ENCODE measurements around the gene PODXL2.

Gene PODXL2

GRCh38 chr3:127709320-127710060 is 80.5 kb downstream of the PODXL2 start:
- no peak for DNase-seq (ENCODE audit: low read depth in 3 of 3)

- DNase-seq (ENCODE audit: low read depth in 3 of 3) = no peak
Observed at GRCh38 chr3:127710155-127710941, 81.4 kb downstream of the PODXL2 start.

GRCh38 chr3:127711021-127711695 is 82.2 kb downstream of the PODXL2 start:
- no peak for DNase-seq (ENCODE audit: low read depth in 3 of 3)

DNA sequence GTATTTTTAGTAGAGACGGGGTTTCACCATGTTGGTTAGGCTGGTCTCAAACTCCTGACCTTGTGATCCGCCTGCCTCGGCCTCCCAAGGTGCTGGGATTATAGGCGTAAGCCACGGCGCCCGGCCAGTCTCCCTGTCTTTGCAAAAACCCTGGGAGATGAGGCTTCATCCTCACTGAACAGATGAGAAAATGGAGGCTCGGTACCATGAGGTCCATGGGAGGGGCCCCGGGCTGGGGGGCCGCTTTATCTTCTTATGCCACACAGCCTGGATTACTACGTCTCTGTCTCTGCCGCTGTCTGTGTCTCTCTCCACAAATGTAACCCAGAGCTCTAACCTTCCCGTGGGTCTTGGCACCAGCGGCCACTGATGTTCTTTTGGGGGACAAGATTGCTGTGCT is 82.9 kb downstream of the PODXL2 start:
- no peak for DNase-seq (ENCODE audit: low read depth in 3 of 3)

DNA sequence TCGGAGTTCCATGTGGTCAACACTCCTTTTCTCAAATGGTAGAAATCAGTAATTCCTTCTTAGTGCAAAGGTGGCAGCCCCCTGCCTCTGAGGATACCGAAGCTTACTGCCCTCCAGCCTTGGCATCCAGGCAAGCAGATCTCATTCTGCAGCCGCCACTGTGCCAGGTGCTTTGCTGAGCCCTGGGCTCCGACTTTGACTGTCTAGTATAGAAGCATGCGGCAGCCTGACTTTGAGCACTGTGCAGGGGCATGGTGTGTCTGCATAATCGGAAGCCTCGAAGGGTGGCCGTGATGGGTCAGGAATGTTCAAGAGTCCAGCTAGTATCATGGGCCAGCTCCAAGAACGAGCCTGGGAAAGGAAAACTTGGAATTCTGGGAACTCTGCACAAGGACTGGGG is 83.5 kb downstream of the PODXL2 start:
- DNase-seq (ENCODE audit: low read depth in 3 of 3) = no peak

GRCh38 chr3:127712881-127713771 is 84.1 kb downstream of the PODXL2 start:
- no peak for DNase-seq (ENCODE audit: low read depth in 3 of 3)

- DNase-seq (ENCODE audit: low read depth in 3 of 3) = no peak
Observed at GRCh38 chr3:127714125-127714571, 85.2 kb downstream of the PODXL2 start.

DNA sequence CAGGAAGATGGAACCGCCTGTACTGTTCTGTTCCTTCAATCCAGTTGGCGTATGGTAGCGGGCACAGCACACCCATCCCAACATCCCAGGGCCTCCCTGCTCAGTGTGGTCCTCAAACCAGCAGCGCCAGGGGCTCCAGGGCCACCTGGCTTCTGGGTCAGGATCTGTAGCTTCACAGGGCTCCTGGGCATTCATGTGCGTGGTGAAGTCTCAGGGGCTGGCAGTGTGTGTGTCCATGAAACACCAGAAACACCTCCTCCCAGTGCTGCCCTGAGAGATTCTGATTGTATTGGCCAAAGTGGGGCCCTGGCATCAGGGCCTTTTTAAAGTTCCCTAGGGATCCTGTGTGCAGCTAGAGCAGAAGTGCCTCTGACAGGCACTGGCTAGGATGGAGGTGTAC is 85.9 kb downstream of the PODXL2 start:
- no peak for DNase-seq (ENCODE audit: low read depth in 3 of 3)

DNA sequence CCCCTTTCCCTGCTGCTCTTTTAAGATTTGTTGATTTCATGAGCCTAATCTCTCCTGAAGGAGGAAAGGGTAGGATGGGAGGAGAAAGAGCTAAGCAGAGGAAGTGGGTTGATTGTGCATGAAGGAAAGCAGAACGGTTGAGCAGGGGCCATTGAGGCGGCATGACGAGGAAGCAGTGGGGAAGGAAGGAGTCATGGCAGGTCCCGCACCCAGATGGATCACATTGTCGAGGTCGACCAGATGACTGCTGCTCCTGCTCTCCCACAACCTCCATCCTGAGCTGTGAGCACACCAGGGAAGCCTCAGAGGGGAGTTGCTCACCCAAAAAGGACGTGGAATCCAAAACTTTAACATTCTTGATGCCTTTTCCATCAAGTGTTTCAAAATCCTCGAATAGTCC is 86.5 kb downstream of the PODXL2 start:
- no peak for DNase-seq (ENCODE audit: low read depth in 3 of 3)

GRCh38 chr3:127716384-127716783 is 87.4 kb downstream of the PODXL2 start:
- no peak for DNase-seq (ENCODE audit: low read depth in 3 of 3)

GRCh38 chr3:127717357-127718244 is 88.6 kb downstream of the PODXL2 start:
- no peak for DNase-seq (ENCODE audit: low read depth in 3 of 3)

GRCh38 chr3:127718245-127718915 is 89.4 kb downstream of the PODXL2 start:
- DNase-seq (ENCODE audit: low read depth in 3 of 3) = no peak

DNA sequence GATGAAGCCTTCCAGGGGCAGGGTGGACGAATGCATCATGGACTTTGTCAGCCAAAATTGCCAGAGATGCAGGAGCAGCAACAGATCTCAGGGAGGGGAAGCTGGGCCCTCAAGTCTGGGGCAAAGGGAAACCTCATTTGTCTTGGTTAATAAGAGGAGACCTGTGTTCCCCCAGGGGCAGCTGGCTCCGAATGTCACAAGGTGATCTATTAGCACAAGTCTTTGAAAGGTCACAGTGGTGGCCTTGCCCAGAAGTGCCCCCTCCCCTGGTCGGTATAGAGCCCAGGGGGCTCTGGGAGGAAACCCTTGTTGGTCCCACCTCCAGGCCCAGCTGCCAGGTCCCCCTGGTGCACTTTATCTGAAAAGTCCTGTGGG is 89.9 kb downstream of the PODXL2 start:
- no peak for DNase-seq (ENCODE audit: low read depth in 3 of 3)

DNA sequence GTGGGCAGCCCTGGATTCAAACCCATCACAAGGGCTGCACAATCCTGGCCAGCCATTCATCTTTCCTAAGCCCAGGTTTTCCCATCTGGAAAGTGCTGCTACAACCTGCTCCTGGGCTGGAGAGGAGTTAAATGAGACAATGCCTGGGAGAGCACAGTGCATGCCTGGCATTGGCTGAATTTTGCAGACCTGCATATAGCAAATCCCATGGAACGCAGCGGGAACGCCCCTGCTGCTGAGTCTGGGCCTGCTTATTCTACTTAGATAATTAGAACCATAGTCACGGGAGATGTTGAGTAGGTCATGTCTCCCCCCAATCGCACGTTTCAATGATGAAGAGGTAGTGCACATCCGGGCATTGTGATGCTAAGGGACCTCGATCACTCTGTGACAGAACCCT is 90.4 kb downstream of the PODXL2 start:
- no peak for DNase-seq (ENCODE audit: low read depth in 3 of 3)

GRCh38 chr3:127720161-127720823 is 91.3 kb downstream of the PODXL2 start:
- no peak for DNase-seq (ENCODE audit: low read depth in 3 of 3)

- DNase-seq (ENCODE audit: low read depth in 3 of 3) = no peak
Observed at GRCh38 chr3:127720985-127721935, 92.3 kb downstream of the PODXL2 start.

DNA sequence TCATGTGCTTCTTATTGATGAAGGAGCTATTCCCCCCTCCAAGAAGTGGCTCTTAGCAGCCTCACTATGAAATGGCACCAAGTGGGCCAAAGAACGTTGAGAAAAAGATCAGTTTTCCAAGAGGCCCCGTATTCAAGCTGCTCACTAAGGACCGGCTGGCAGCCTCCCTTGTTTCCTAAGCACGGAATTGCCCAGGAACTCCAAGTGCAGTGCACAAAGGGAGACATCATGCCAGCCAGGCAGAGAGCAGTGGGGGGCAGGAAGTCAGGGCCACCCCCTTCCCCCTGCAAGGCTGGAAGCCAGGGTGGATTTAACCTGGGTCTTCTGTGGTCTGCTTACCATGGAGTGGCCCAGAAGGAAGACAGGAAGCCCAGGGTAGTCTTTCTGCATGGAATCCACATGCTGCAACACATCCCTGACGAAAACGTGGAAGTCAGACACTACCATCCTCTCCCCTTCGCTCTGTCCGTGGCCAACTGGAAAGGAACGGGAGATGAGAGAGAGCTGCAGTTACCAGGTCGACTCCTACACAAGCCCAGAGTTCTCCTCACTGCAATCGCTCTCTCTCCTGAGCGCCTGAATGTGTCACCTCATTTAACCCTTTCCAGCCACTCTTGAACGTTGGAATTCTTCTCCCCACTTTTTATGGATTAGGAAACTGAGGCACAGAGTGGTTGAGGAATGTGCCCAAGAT is 93.3 kb downstream of the PODXL2 start:
- no peak for DNase-seq (ENCODE audit: low read depth in 3 of 3)
